Kidney (tissue), 14 donors: ENCODE results near the gene CACNG1. TPM values are rescaled to one million over a fixed set of nuclear protein-coding genes. Genes with fewer than 3 reads are reported as not detected.
"Not testable (repeated sequence)": the region's sequence is repeated elsewhere in the genome, so short reads cannot be mapped to it uniquely, and the experiment has no call there.

Experiments
- DNase-seq, 5 donors: peaks; one replicate each; pipeline ENCODE4 v3.0.0-alpha.2; 2013 to 2020
- FAIRE-seq: peaks from 2 replicates; lab custom pipeline; 2012; peaks lifted over from hg19 to GRCh38; lab: Jason Lieb, UNC
- H3K27ac ChIP-seq, 2 donors: one replicate each; pipeline ENCODE4 v1.7.0; 2013; ENCODE audit warnings: low read depth in 2 of 2, low read length in 2 of 2, inconsistent platforms in 1 of 2
- H3K27me3 ChIP-seq: one replicate; pipeline ENCODE4 v1.7.1; 2013; ENCODE audit warnings: low read length, inconsistent platforms; ENCODE audit not compliant: control insufficient read depth, insufficient read depth
- H3K36me3 ChIP-seq, 3 donors: one replicate each; pipeline versions ENCODE4 v1.7.0 to v1.7.1; 2013; ENCODE audit warnings: low read length in 3 of 3, control low read depth in 1 of 3, inconsistent platforms in 1 of 3; ENCODE audit not compliant: insufficient read depth in 3 of 3, control insufficient read depth in 2 of 3
- H3K4me1 ChIP-seq, 3 donors: one replicate each; pipeline versions ENCODE4 v1.7.0 to v1.7.1; 2013; ENCODE audit warnings: low read length in 3 of 3, inconsistent platforms in 1 of 3, low read depth in 1 of 3; ENCODE audit not compliant: control insufficient read depth in 2 of 3, insufficient read depth in 2 of 3
- H3K4me3 ChIP-seq, 3 donors: one replicate each; pipeline versions ENCODE4 v1.7.0 to v1.8.1; 2013; ENCODE audit warnings: low read length in 3 of 3, control low read depth in 1 of 3, inconsistent platforms in 1 of 3
- H3K9ac ChIP-seq, 3 donors: one replicate each; pipeline versions ENCODE4 v1.7.0 to v1.7.1; 2013; ENCODE audit warnings: low read length in 3 of 3, control low read depth in 1 of 3, inconsistent platforms in 1 of 3
- H3K9me3 ChIP-seq, 3 donors: one replicate each; pipeline versions ENCODE4 v1.7.0 to v1.7.1; 2013; ENCODE audit warnings: low read length in 3 of 3, control low read depth in 1 of 3, inconsistent platforms in 1 of 3; ENCODE audit not compliant: control insufficient read depth in 2 of 3, insufficient read depth in 1 of 3
- intact Hi-C: fragments of 100-400 bp; cut with DNase I; formaldehyde crosslinking; loops from one replicate; pipeline ENCODE4 v1.11.1; 2022
- polyA plus RNA-seq: library from polyadenylated mRNA; stranded (reverse); fragments of 350-450 nt; fragmentation: Illumina TruSeq; extraction: RNeasy Lipid Tissue Mini Kit (QIAGEN cat#74804); gene quantifications from one replicate; pipeline ENCODE4 v1.2.3, GENCODE V29; 2014; ENCODE audit warnings: low read depth, low replicate concordance; ENCODE audit not compliant: insufficient read depth
- total RNA-seq: library from RNA; stranded (reverse); fragmentation: NEBNext Ultra II Directional; extraction: Animal tissue kit (Norgen Biotek cat#: 25700); gene quantifications from one replicate; pipeline ENCODE4 v1.2.1, GENCODE V29; 2021
- TF ChIP-seq, protein P1 (sequence below): IDR thresholded peaks from 3 replicates; pipeline ENCODE4 v1.5.1; 2012; ENCODE audit warnings: mild to moderate bottlenecking, moderate library complexity, borderline replicate concordance; ENCODE audit not compliant: insufficient read depth; ENCODE audit errors: extremely low read depth
- donor health status: control.
- donor health status: control.
- donor health status: control.
- donor health status: control.
- donor health status: control.
- donor health status: DM: yes; HTN: yes; CAD: no.
- donor health status: Normal renal cell carcinoma (clear cell type).

The CACNG1 gene
- total and polyA plus RNA-seq, 2 donors from 2014 or later = not detected

DNA sequence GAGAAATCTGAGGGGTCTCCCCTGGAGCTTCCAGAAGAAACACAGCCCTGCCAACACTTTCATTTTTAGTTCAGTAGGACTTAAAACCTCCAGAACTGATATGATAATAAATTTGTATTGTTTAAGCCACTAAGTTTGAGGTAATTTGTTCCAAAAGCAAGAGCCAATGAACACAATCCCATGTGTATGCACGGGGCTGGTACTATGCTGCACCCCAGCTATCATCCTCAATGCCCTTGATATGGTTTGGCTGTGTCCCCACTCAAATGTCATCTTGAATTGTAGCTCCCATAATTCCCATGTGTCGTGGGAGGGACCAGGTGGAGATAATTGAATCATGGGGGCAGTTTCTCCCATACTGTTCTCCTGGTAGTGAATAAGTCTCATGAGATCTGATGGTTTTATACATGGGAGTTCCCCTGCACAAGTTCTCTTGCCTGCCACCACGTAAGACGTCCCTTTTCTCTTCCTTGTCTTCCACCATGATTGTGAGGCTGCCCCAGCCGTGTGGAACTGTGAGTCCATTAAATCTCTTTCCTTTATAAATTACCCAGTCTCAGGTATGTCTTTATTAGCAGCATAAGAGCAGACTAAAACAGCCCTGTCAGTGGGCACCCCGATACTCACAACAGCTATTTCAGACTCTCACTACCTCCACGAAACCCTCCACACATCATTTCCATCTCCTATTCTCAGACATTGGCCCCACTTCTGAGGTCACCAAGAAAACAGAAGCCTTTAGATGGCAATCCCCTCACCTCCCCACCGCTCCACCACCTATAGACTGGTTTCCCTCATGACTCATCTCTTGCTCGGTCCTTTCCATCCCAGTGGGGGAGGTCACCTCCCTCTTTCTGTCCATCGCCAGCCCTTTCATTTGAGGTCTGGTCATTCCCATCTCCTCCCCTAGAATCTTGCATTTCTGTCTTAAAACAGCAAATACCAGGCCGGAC is 8.9 kb upstream of the CACNG1 start:
- intact Hi-C loops = no loop called here
- FAIRE-seq = no peak

DNA sequence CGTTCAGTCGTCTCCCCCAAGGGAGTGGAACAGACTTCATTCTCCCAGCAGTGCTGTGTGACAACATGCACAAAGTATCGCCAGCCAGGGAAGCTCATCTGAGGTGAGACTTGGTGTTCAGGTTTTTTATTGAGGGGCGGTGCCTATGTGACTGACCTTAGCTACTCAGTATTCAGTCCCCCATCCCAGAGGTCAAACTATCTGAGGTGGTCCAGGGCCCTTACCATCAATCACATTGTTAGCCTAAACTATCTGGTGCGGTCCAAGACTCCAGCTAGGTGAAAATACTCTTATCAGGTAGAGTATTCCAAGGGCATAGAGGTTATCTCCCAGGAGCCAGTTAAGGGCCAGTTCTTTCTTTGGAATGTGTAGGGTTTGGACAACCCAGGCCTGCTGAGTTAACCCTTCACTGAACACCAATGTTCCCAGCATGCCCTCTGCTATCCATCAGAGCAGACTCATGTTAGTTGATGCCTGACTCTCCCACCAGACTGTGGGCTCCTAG is 5.4 kb upstream of the CACNG1 start:
- no peak for FAIRE-seq
- TF ChIP-seq, protein P1, sequence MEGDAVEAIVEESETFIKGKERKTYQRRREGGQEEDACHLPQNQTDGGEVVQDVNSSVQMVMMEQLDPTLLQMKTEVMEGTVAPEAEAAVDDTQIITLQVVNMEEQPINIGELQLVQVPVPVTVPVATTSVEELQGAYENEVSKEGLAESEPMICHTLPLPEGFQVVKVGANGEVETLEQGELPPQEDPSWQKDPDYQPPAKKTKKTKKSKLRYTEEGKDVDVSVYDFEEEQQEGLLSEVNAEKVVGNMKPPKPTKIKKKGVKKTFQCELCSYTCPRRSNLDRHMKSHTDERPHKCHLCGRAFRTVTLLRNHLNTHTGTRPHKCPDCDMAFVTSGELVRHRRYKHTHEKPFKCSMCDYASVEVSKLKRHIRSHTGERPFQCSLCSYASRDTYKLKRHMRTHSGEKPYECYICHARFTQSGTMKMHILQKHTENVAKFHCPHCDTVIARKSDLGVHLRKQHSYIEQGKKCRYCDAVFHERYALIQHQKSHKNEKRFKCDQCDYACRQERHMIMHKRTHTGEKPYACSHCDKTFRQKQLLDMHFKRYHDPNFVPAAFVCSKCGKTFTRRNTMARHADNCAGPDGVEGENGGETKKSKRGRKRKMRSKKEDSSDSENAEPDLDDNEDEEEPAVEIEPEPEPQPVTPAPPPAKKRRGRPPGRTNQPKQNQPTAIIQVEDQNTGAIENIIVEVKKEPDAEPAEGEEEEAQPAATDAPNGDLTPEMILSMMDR = no peak

More for the DNA sequence above, 8.9 kb upstream of the CACNG1 start:
- no peak overlapping the region for H3K4me3 ChIP-seq
- H3K4me1 ChIP-seq = no peaks in the 10 kb centered on the region
- TF ChIP-seq, protein P1 = no peak
- H3K27ac ChIP-seq = no peak overlapping the region
- no peaks in the 10 kb centered on the region for H3K27me3 ChIP-seq
- no peak overlapping the region for H3K9ac ChIP-seq
- H3K36me3 ChIP-seq = no peaks in the 10 kb centered on the region
- no peaks in the 10 kb centered on the region for H3K9me3 ChIP-seq
- peak in 1 of 5 donors; percentile 35 for DNase-seq

DNA sequence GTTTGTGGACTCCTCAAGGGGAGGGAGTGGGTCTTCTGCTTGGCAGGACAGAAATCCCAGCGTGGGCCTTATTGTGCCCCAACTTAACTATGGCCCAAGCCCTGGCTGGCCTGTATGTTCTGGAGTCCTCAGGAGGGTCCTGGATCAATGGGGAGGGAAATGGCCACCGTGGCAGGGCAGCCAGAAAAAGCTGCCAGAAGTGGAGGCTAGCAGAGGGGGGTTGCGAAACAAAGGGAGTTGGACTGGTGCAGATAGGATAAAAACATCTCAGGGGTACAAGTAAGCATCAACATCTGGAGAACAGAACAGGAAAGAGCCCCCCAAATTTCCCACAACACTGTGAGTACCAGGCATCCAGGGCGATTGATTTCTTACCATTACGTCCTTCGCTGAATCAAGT is 3.7 kb upstream of the CACNG1 start:
- Histone ChIP-seq H3K27ac (no peak overlapping the region), H3K27me3 (no peaks in the 10 kb centered on the region), H3K9ac (no peak overlapping the region), H3K36me3 (no peaks in the 10 kb centered on the region), H3K4me3 (no peak overlapping the region), H3K4me1 (no peaks in the 10 kb centered on the region), H3K9me3 (no peaks in the 10 kb centered on the region)
- FAIRE-seq = no peak
- TF ChIP-seq, protein P1 = no peak
- intact Hi-C loops = no loop called here
- DNase-seq = peak in 1 of 5 donors; percentile 15

More for the DNA sequence above, 5.4 kb upstream of the CACNG1 start:
- Histone ChIP-seq H3K9me3 (no peaks in the 10 kb centered on the region), H3K4me1 (no peaks in the 10 kb centered on the region), H3K27ac (no peak overlapping the region), H3K4me3 (no peak overlapping the region), H3K9ac (no peak overlapping the region), H3K36me3 (no peaks in the 10 kb centered on the region), H3K27me3 (no peaks in the 10 kb centered on the region)
- intact Hi-C loops = no loop called here
- no peak for DNase-seq

DNA sequence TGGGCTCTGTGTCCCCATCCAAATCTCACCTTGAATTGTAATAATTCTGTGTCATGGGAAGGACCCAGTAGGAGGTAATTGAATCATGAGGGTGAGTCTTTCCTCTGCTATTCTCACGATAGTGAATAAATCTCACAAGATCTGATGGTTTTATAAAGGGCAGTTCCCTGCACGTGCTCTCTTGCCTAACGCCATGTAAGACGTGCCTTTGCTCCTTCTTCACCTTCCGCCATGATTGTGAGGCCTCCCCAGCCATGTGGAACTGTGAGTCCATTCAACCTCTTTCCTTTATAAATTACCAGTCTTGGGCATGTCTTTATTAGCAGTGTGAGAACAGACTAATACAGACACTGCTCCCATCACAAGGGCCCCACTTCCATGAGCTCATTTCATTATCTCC is 3.2 kb upstream of the CACNG1 start:
- H3K27ac ChIP-seq, H3K4me3 ChIP-seq, H3K9me3 ChIP-seq, H3K27me3 ChIP-seq, intact Hi-C loops, H3K9ac ChIP-seq, H3K36me3 ChIP-seq, FAIRE-seq, H3K4me1 ChIP-seq: not testable (repeated sequence)
- DNase-seq = peak in 1 of 5 donors; percentile 2
